Measurements from ENCODE around the gene ELFN1. TPM values are rescaled to one million over a fixed set of nuclear protein-coding genes. Genes with fewer than 3 reads are reported as not detected.

ELFN1 gene
- total RNA-seq, result 0.62 and 0.73 TPM in 2 replicates
- long read RNA-seq, result 0 reads

DNA sequence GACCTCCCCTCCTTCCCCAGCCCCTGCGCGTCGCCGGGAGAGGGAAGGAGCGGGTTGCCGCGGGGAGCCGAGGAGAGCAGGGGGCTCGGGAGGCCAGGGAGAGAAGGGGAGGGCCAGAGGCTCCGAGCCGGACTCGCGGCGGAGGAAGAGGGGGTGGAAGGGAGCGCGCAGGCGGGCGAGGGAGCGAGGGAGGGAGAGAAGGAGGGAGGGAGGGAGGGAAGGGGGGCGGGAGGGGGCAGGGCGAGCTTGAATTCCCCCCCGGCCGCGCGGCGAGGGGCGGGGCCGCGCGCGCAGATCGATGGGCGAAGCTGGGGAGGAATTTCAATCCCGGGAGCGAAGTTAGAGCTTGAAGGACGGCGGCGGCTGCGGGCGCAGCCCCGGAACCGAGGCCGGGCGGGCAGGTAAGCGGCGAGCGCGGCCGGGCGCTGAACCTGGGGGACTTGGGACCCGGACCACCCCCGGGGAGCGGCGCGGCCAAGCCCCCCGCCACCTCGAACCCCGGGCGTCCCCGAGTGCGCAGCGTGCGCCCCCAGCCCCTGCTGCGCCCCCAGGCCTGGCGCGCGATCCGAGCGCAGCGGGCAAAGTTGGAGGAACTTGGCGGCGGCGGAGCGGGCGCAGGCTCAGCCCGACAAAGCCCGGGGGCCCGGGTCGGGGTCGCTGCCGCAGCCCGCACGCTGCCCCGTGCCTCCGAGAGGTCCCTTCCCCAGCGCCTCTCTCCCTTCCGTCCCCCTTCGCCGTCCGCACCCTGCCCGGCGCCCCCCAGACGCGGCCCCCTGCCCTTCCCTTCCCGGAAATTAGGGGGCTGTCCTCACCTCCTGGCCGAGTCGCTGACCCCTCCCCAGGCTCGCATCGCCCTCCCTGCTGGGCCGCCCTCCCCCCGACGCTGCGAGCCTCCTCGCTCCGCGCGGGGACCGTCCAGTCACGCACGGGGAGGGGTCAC lies at the start of gene ELFN1:
ELFN1 (plus strand) TSS at position 324 of the 940 bp plus-strand sequence. CDS start 74,320 bp downstream, outside the sequence.
- Mint-ChIP-seq H3K4me3 (ENCODE audit: unreplicated experiment) (peak within 1 kb of the TSS; percentile 45), H3K27me3 (ENCODE audit: unreplicated experiment) (peaks cover 13% of the 10 kb centered on the region), H3K36me3 (ENCODE audit: unreplicated experiment) (no peaks in the 10 kb centered on the region), H3K4me1 (ENCODE audit: unreplicated experiment) (peaks cover 9% of the 10 kb centered on the region), H3K9me3 (ENCODE audit: unreplicated experiment) (no peaks in the 10 kb centered on the region), H3K27ac (ENCODE audit: unreplicated experiment) (no peak within 1 kb of the TSS)
- no peak for DNase-seq (ENCODE audit: extremely low spot score, unreplicated experiment)
- TF ChIP-seq, protein P1, sequence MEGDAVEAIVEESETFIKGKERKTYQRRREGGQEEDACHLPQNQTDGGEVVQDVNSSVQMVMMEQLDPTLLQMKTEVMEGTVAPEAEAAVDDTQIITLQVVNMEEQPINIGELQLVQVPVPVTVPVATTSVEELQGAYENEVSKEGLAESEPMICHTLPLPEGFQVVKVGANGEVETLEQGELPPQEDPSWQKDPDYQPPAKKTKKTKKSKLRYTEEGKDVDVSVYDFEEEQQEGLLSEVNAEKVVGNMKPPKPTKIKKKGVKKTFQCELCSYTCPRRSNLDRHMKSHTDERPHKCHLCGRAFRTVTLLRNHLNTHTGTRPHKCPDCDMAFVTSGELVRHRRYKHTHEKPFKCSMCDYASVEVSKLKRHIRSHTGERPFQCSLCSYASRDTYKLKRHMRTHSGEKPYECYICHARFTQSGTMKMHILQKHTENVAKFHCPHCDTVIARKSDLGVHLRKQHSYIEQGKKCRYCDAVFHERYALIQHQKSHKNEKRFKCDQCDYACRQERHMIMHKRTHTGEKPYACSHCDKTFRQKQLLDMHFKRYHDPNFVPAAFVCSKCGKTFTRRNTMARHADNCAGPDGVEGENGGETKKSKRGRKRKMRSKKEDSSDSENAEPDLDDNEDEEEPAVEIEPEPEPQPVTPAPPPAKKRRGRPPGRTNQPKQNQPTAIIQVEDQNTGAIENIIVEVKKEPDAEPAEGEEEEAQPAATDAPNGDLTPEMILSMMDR (IDR thresholded peaks at IDR 0.05), result no peak

DNA sequence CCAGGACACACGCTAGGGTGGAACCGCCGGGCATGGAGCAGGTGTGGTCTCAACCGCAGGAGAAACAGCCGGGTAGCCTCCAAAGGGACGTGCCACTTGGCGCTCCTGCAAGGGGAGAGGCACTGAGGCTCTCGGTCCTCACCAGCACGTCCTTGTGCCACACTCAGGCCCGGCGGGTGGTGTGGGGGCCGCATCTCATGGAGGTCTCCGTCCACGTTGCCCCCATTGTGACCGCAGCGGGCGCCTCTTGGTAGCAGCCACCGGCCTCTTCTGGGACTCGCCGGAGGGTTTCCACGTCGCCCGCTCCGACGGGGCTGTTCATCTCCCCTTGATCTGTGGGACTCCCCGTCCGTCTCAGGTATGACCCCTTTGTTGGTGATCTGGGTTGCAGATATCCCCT lies 49.2 kb upstream of the ELFN1 start:
- no peak for DNase-seq (ENCODE audit: extremely low spot score, unreplicated experiment)
- TF ChIP-seq, protein P1 (IDR thresholded peaks at IDR 0.05), result no peak
- no peaks in the 10 kb centered on the region for H3K36me3 Mint-ChIP-seq (ENCODE audit: unreplicated experiment)
- H3K27ac Mint-ChIP-seq (ENCODE audit: unreplicated experiment), result no peak overlapping the region
- H3K9me3 Mint-ChIP-seq (ENCODE audit: unreplicated experiment), result no peaks in the 10 kb centered on the region
- no peak overlapping the region for H3K4me3 Mint-ChIP-seq (ENCODE audit: unreplicated experiment)
- H3K27me3 Mint-ChIP-seq (ENCODE audit: unreplicated experiment), result peaks cover 11% of the 10 kb centered on the region
- H3K4me1 Mint-ChIP-seq (ENCODE audit: unreplicated experiment), result no peaks in the 10 kb centered on the region

DNA sequence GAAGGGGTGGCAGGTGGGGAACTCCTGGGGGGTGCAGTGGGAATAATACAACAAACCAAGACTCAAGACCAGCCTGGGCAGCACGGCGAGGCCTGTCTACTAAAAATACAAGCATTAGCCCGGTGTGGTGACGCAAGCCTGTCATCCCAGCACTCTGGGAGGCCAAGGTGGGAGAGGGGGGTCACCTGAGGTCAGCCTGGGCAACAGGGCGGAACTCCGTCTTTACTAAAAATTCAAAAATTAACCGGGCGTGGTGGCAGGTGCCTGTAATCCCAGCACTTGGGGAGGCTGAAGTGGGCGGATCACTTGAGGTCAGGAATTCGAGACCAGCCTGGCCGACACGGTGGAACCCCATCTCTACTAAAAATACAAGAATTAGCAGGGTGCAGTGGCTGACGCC lies 48.4 kb upstream of the ELFN1 start:
- H3K27ac Mint-ChIP-seq (ENCODE audit: unreplicated experiment), result no peak overlapping the region
- TF ChIP-seq, protein P1 (IDR thresholded peaks at IDR 0.05), result no peak
- DNase-seq (ENCODE audit: extremely low spot score, unreplicated experiment), result no peak

DNA sequence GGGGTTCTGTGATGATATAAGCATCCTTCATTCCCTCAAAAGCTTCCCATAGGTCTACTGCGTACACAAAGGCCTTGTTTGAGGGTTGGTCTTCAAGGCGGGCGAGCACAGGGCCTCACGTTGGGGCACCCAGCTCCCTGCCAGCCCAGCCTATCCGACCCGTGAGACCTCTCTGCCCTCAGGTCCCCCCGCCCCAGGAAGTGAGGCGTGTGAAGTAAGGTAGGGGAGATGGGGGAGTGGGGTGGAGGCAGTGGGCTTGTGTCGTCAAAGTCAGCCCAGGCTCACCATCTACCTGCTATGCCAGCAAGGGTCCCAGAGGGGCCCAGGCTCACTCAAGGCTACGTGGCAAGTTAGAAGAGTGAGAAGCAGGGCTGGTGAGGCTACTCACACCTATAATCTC lies 47.6 kb upstream of the ELFN1 start:
- no peak for DNase-seq (ENCODE audit: extremely low spot score, unreplicated experiment)
- peaks cover 11% of the 10 kb centered on the region for H3K27me3 Mint-ChIP-seq (ENCODE audit: unreplicated experiment)
- no peak overlapping the region for H3K27ac Mint-ChIP-seq (ENCODE audit: unreplicated experiment)
- no peak overlapping the region for H3K4me3 Mint-ChIP-seq (ENCODE audit: unreplicated experiment)
- TF ChIP-seq, protein P1 (IDR thresholded peaks at IDR 0.05), result no peak
- no peaks in the 10 kb centered on the region for H3K36me3 Mint-ChIP-seq (ENCODE audit: unreplicated experiment)
- no peaks in the 10 kb centered on the region for H3K4me1 Mint-ChIP-seq (ENCODE audit: unreplicated experiment)
- no peaks in the 10 kb centered on the region for H3K9me3 Mint-ChIP-seq (ENCODE audit: unreplicated experiment)

More for the DNA sequence above, 48.4 kb upstream of the ELFN1 start:
- Mint-ChIP-seq H3K9me3 (ENCODE audit: unreplicated experiment) (no peaks in the 10 kb centered on the region), H3K4me1 (ENCODE audit: unreplicated experiment) (no peaks in the 10 kb centered on the region), H3K27me3 (ENCODE audit: unreplicated experiment) (peaks cover 12% of the 10 kb centered on the region), H3K4me3 (ENCODE audit: unreplicated experiment) (no peak overlapping the region), H3K36me3 (ENCODE audit: unreplicated experiment) (no peaks in the 10 kb centered on the region)

DNA sequence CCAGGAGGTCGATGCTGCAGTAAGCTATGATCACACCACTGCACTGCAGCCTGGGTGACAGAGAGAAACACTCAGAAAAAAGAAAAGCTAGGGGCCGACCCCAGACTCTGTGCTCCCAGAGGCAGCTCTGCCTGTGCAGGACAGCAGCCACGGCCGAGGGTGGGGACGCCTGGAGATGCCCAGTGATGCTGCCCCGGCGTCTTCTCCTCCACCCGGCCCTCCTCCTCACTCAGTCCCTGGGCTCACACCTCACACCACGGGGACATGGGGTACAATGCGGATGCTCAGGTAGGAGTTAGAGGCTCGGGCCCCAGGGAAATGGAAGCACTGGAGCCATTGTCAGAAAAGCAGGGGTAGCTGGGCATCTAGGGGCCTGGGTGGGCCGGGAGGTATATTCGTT lies 46.3 kb upstream of the ELFN1 start:
- Mint-ChIP-seq H3K4me1 (ENCODE audit: unreplicated experiment) (no peaks in the 10 kb centered on the region), H3K27ac (ENCODE audit: unreplicated experiment) (no peak overlapping the region), H3K4me3 (ENCODE audit: unreplicated experiment) (no peak overlapping the region), H3K27me3 (ENCODE audit: unreplicated experiment) (peaks cover 15% of the 10 kb centered on the region), H3K9me3 (ENCODE audit: unreplicated experiment) (no peaks in the 10 kb centered on the region), H3K36me3 (ENCODE audit: unreplicated experiment) (no peaks in the 10 kb centered on the region)
- no peak for DNase-seq (ENCODE audit: extremely low spot score, unreplicated experiment)
- TF ChIP-seq, protein P1 (IDR thresholded peaks at IDR 0.05), result no peak

All from osteocyte (in vitro differentiated cells).